NCI-H1105 (cell line): ENCODE results near the gene PNLDC1.
"Not testable (repeated sequence)": the region's sequence is repeated elsewhere in the genome, so short reads cannot be mapped to it uniquely, and the experiment has no call there.

Experiments used
- DNase-seq: peaks from one replicate; lab custom pipeline; 2025; lab: John Stamatoyannopoulos, UW

The PNLDC1 gene

DNA sequence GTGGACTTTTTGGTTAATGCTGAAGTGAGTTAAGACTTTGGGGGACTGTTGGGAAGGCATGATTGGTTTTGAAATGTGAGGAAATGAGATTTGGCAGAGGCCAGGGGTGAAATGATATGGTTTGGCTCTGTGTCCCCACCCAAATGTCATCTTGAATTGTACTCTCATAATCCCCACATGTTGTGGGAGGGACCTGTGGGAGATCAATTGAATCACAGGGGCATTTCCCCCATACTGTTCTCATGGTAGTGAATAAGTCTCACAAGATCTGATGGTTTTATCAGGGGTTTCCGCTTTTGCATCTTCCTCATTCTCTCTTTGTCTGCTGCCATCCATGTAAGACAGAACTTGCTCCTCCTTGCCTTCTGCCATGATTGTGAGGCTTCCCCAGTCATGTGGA, 49.8 kb downstream of the PNLDC1 start:
- DNase-seq: not testable (repeated sequence)

DNA sequence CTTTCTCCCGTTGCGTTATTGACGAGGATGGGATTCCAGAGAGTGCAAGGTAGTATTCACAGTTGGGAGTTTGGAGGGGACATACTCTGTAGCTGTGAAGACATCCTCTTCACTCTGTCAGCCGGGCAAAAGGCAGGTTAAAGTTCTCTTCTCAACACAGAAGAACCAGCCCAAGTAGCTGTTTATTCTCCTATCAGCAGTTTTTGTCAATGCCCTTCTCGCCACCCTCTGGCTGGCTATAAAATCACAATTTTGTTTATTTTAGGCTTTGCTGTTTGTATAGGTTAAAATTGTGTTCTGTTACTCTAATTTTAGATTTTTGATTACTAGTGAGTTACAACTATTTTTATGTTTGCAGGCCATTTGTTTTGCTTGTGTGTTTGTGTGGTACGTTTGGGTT, 52.8 kb downstream of the PNLDC1 start:
- no peak for DNase-seq

DNA sequence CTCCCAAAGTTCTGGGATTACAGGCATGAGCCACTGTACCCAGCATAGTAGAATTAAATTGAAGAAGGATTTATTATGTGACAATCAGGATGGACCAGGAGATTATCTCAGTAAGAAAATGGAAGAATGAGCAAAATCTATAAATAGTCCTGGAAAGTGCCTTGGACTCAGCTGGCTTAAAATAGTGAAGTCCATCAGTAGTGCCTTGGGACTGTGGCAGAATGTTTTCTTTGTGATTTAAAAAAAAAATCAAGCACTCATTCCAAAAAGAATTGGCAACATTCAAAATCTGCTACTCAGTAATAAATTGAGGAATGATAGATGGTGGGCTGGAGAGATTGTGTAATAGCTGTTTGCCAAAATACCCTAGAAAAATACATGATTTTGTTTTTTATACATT, 53.7 kb downstream of the PNLDC1 start:
- DNase-seq: no peak

DNA sequence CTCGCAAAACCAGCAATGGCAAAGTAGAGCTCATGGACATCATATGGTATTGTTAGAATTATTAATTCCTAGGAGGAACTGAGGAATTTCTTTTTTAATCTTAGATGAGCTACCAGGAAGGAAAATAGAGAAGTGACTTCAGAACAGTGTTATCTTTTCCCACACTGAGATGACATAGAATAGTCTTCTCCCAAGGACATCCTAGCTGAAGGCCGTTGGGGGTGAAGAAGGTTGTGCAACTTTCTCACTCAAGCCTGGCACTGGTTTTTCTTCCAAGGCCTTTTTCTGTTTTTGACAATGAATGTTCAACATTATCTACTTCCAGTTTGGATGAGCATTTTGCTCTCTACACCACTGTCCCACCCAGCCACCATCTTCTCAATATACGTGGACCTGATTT, 54.9 kb downstream of the PNLDC1 start:
- no peak for DNase-seq

DNA sequence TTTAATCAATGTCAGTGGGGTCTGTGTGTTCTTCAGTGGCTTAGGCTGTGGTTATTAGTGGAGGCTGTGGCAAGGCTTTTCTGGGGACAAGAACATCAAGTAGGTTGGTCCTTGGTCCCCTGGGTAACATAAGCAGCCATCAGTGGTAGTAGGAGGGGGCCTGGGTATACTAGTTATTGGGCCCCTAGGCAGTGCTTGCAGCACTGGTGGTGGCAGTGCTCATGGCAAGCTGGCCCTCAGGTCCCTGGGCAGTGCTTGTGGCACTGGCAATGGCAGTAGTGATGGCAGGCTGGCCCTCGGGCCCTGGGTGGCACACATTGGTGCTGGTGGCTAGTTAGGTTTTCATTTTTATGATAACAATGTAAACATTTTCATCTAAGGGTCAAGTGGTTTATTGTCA, 58.2 kb downstream of the PNLDC1 start:
- no peak for DNase-seq

DNA sequence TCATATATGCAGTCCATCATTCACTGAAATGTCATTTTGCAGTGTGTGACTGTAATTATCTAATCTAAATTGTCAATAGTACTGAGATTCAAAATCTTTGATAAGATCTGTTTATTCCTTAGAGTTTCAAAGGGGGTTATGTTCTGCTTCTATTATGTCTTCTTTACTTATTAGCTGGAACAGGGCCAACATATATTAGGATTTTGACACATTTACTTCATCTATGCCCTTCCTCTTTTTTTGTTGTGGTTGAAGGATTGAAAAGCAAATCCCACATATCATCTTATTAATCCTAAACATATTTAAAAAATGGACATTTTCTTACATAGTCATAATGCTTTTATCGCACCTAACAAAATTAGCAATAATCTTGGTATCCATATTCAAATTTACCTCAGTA, 60.4 kb downstream of the PNLDC1 start:
- DNase-seq: no peak

DNA sequence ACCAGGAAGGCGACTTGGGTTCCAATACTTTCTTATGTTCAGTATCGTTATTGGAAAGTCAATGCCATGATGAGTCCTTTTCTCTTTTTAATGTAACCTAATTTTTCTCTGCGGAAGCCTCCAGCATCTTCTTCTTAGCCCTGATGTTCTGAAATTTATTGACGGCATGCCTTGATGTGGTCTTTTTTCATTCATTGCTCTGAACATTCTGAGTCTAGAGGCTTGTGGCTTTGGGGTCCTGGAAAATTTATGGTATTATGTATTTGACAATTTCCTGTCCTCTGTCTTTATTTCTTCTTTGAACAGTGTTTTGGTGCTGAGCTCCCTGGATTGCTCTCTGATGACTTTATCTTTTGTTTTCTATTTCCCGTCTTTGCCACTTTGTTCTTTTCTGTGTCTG, 62.0 kb downstream of the PNLDC1 start:
- DNase-seq: no peak

DNA sequence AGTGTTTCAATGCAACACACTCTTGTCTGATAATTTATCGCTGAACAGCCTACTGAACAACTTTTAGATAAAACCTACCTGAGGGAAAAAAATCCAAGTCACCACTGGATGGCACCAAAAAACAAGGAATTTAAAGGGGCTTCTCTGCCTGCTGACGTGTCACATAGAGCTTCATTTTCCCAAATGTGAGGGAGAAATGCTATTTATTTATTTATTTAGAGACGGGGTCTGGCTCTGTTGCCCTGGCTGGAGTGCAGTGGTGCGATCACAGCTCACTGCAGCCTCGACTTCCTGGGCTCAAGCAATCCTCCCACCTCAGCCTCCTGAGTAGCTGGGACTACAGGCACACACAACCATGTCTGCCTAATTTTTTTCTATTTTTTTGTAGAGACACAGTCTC, 63.3 kb downstream of the PNLDC1 start:
- peak; percentile 71 for DNase-seq

DNA sequence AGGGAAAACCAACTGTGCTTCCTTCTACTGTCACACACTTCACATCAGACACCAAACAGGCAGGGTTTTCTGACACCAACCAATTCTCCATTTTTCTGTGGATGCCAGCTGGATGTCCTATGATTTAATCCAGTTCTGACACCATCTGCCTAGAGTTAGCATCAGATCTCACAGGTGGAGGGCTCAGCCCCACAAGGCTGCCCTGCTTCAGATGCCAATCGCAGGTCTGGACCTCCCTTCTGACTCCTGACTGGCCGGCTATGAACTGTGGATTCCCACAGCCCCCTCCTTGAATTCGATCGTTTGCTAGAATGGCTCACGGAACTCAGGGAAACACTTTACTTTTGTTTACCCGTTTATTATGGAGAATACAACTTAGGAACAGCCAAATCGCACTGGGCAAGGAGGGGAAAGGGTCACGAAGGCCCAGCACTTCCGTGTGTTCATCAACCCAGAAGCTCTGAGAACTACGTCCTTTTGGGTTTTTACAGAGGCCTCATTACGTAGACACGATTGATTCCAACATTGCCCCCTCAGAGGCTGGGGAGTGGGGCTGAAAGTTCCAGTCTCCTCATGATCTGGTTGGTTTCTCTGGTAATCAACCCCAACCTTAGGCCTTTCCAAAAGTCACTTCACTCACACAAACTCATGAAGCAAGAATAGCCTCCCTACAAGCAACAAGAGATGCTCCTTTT, 65.3 kb downstream of the PNLDC1 start:
- DNase-seq: no peak

DNA sequence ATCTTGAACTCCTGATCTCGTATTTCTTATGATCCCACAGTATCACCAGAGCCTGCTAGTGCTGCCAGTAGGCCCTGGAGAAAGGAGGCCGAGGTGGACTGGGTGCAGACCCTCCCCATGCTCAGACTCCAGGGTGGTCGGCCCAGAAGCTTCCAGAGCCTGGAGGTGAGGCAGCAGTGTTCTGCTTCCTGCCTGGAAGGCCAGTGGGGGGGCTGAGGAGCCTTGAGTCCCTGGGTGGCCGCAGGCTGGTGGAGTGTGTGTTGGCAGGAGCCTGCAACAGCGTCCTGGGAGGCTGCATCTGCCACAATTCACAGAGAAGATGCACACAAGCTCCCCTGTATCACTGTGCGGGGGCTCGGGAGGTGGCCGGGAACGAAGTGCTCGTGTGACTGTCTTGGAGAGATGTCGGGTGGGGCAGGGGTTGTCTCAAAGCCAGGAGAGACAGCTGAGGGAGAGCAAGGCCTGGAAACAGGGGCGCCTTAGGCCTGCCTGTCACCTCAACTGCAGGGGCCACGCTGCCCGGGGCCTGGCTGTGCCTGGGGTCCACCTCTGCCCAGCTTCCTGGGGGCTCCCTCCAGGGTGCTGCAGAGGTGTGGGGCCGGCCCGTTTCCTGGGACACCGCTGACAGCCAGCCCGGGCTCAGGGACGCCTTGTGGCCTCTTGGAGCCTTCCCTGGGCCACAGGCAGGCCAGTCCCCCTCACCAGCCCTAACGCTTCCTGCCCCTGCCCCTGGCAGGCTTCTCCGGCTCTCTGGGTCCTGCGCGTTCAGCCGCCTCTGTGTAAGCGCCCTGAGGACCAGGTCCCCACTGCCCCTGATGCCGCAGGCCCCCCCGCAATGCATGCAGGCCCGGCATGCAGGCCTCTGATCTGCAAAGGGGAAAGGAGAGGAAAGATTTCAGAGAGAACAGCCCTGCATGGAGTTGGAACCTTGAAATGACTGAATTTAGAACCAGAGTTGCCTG, 66.5 kb downstream of the PNLDC1 start:
- DNase-seq: no peak
